HL-60 (cell line): ENCODE measurements around the gene UBA7.

Experiments used
- GABPA ChIP-seq: IDR thresholded peaks from 2 replicates; pipeline ENCODE4 v1.6.1; 2012; ENCODE audit warnings: low read depth
- POLR2AphosphoS5 ChIP-seq: IDR thresholded peaks from 2 replicates; pipeline ENCODE4 v1.6.1; 2012; ENCODE audit warnings: low read depth
- SPI1 ChIP-seq: IDR thresholded peaks from 2 replicates; pipeline ENCODE4 v1.6.1; 2012; ENCODE audit warnings: low read depth, mild to moderate bottlenecking, borderline replicate concordance
- TF ChIP-seq, protein P1 (sequence below): IDR thresholded peaks from one replicate; pipeline ENCODE4 v1.5.1; 2011; ENCODE audit warnings: low read length, control low read depth, inconsistent platforms; ENCODE audit not compliant: insufficient read depth
- TF ChIP-seq, protein P2 (sequence below): IDR thresholded peaks from 2 replicates; pipeline ENCODE4 v1.6.1; 2012; ENCODE audit warnings: low read depth; ENCODE audit not compliant: insufficient replicate concordance

DNA sequence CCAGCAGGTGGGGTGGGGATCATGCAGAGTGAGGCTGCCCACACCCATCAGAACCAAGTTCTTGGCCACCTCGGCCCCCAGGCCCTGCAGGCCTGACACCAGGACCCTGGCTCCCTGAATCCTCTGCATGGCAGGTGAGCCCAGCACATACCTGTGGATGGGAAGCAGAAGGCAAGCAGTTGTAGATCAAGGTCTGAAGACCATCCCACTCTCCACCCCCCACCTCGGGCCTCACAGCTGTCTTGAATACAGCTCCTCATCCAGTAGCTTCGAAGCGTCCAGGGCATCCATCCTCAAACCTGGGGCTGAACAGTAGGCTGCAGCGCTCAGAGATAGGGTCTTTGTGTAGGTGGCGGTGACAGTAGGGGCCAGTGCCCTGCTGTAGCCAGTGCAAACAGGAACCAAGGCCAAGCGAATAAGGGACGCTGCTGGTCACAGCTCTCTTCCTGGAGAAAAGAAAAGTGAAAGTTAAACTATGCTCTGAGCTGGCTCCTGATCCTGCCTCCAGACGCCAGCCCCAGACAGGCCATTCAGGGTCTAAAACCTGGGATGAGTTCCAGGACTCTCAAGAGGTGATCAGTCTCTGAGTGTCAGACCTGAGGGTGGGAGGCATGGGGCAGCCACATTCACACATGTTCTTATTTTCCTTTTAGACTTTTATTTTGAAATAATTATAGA, at the start of gene UBA7:
- TF ChIP-seq, protein P1, sequence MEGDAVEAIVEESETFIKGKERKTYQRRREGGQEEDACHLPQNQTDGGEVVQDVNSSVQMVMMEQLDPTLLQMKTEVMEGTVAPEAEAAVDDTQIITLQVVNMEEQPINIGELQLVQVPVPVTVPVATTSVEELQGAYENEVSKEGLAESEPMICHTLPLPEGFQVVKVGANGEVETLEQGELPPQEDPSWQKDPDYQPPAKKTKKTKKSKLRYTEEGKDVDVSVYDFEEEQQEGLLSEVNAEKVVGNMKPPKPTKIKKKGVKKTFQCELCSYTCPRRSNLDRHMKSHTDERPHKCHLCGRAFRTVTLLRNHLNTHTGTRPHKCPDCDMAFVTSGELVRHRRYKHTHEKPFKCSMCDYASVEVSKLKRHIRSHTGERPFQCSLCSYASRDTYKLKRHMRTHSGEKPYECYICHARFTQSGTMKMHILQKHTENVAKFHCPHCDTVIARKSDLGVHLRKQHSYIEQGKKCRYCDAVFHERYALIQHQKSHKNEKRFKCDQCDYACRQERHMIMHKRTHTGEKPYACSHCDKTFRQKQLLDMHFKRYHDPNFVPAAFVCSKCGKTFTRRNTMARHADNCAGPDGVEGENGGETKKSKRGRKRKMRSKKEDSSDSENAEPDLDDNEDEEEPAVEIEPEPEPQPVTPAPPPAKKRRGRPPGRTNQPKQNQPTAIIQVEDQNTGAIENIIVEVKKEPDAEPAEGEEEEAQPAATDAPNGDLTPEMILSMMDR = no peak
- TF ChIP-seq POLR2AphosphoS5 (peak; percentile 56; the same call in 1 of the 2 replicates), GABPA (no peak), SPI1 (no peak)
- TF ChIP-seq, protein P2, sequence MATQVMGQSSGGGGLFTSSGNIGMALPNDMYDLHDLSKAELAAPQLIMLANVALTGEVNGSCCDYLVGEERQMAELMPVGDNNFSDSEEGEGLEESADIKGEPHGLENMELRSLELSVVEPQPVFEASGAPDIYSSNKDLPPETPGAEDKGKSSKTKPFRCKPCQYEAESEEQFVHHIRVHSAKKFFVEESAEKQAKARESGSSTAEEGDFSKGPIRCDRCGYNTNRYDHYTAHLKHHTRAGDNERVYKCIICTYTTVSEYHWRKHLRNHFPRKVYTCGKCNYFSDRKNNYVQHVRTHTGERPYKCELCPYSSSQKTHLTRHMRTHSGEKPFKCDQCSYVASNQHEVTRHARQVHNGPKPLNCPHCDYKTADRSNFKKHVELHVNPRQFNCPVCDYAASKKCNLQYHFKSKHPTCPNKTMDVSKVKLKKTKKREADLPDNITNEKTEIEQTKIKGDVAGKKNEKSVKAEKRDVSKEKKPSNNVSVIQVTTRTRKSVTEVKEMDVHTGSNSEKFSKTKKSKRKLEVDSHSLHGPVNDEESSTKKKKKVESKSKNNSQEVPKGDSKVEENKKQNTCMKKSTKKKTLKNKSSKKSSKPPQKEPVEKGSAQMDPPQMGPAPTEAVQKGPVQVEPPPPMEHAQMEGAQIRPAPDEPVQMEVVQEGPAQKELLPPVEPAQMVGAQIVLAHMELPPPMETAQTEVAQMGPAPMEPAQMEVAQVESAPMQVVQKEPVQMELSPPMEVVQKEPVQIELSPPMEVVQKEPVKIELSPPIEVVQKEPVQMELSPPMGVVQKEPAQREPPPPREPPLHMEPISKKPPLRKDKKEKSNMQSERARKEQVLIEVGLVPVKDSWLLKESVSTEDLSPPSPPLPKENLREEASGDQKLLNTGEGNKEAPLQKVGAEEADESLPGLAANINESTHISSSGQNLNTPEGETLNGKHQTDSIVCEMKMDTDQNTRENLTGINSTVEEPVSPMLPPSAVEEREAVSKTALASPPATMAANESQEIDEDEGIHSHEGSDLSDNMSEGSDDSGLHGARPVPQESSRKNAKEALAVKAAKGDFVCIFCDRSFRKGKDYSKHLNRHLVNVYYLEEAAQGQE = no peak
